ENCODE results near the gene CATSPERZ. TPM values are rescaled to one million over a fixed set of nuclear protein-coding genes. Genes with fewer than 3 reads are reported as not detected.
A peak's percentile ranks its signal among the peaks of the same experiment; 100 is the strongest.

The CATSPERZ gene
- total and polyA plus RNA-seq, 2 of the 13 experiments (the other 11 are each of a cell fraction or from before 2014, with no cell fraction given) = 0.22 to 0.48 TPM

DNA sequence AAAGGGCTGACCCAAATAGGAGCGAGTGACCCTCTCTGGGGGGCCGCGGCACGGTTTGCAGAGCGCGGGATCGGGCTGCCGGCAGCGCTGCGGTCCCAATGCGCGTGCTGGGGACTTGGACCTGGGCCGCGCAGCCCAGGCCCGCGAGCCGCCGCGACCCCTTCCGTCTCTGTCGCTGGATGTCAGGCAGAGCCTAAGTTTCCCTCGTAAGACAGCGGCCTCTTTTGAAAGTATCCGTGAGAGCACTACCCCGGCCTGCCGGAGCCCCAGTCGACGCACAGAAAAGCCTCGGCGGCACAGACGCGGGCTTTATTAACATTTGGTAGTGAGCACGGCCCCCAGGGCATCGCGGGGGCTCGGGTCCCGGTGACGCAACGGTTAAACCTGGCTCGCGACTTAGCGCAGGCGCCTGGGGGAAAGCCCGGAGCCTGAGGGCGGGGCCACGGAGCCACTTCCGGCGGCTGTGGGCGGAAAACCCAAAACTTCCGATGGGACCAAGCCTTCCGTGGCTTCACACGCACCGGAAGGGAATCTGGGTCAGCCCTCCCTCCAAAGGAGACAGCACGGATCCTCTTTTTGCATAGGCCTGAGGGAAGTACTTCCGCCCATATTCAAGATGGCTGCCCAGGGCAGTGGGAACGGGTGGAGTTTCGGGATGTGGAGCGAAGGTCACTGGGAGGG, 30.5 kb upstream of the CATSPERZ start (continued):
- no peak for TF ChIP-seq ATM (IDR thresholded peaks at IDR 0.05; ENCODE audit: borderline replicate concordance)
- peak; percentile 95 for TF ChIP-seq SP4 (CRISPR knock-in tag; IDR thresholded peaks at IDR 0.05)
- no peak for TF ChIP-seq PRPF4 (IDR thresholded peaks at IDR 0.05; ENCODE audit: low read depth, low read length, poor library complexity, severe bottlenecking)
- TF ChIP-seq SOX6 (IDR thresholded peaks at IDR 0.05) = no peak
- peak; percentile 39; the same call in 1 of the 2 replicates for TF ChIP-seq SOX6 (CRISPR knock-in tag; IDR thresholded peaks at IDR 0.05)
- 0 out of 2 replicates have a peak, but pooled peaks have one; percentile 21 for TF ChIP-seq ZNF367 (CRISPR knock-in tag; IDR thresholded peaks at IDR 0.05; ENCODE audit: borderline replicate concordance)
- TF ChIP-seq ZEB1 (IDR thresholded peaks at IDR 0.05; ENCODE audit: insufficient replicate concordance, low read depth) = no peak
- 0 out of 2 replicates have a peak, but pooled peaks have one; percentile 7 for TF ChIP-seq CCDC6 (CRISPR knock-in tag; IDR thresholded peaks at IDR 0.05)
- peak; percentile 21; the same call in 1 of the 2 replicates for TF ChIP-seq SMYD3 (CRISPR knock-in tag; IDR thresholded peaks at IDR 0.05)
- TF ChIP-seq POLR2G (IDR thresholded peaks at IDR 0.05; ENCODE audit: low read depth, low read length) = peak; percentile 70; the same call in 1 of the 2 replicates
- TF ChIP-seq NAIF1 (CRISPR knock-in tag; IDR thresholded peaks at IDR 0.05; ENCODE audit: borderline replicate concordance) = peak; percentile 100
- peak; percentile 45 for TF ChIP-seq TAF15 (IDR thresholded peaks at IDR 0.05; ENCODE audit: low read depth, low read length, poor library complexity, severe bottlenecking)
- TF ChIP-seq, protein P1, sequence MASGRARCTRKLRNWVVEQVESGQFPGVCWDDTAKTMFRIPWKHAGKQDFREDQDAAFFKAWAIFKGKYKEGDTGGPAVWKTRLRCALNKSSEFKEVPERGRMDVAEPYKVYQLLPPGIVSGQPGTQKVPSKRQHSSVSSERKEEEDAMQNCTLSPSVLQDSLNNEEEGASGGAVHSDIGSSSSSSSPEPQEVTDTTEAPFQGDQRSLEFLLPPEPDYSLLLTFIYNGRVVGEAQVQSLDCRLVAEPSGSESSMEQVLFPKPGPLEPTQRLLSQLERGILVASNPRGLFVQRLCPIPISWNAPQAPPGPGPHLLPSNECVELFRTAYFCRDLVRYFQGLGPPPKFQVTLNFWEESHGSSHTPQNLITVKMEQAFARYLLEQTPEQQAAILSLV (CRISPR knock-in tag; IDR thresholded peaks at IDR 0.05; ENCODE audit: borderline replicate concordance) = no peak
- TF ChIP-seq, protein P2, sequence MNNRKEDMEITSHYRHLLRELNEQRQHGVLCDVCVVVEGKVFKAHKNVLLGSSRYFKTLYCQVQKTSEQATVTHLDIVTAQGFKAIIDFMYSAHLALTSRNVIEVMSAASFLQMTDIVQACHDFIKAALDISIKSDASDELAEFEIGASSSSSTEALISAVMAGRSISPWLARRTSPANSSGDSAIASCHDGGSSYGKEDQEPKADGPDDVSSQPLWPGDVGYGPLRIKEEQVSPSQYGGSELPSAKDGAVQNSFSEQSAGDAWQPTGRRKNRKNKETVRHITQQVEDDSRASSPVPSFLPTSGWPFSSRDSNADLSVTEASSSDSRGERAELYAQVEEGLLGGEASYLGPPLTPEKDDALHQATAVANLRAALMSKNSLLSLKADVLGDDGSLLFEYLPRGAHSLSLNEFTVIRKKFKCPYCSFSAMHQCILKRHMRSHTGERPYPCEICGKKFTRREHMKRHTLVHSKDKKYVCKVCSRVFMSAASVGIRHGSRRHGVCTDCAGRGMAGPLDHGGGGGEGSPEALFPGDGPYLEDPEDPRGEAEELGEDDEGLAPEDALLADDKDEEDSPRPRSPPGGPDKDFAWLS (CRISPR knock-in tag; IDR thresholded peaks at IDR 0.05; ENCODE audit: borderline replicate concordance) = no peak
- peak; percentile 70 for TF ChIP-seq CREB1 (IDR thresholded peaks at IDR 0.05)
- TF ChIP-seq CREB1 (CRISPR knock-in tag; IDR thresholded peaks at IDR 0.05) = peak; percentile 93
- TF ChIP-seq ZNF331 (CRISPR knock-in tag; IDR thresholded peaks at IDR 0.05) = peak; percentile 46
- TF ChIP-seq FOXO1 (CRISPR knock-in tag; IDR thresholded peaks at IDR 0.05) = peak; percentile 9; the same call in 1 of the 2 replicates
- TF ChIP-seq, protein P3, sequence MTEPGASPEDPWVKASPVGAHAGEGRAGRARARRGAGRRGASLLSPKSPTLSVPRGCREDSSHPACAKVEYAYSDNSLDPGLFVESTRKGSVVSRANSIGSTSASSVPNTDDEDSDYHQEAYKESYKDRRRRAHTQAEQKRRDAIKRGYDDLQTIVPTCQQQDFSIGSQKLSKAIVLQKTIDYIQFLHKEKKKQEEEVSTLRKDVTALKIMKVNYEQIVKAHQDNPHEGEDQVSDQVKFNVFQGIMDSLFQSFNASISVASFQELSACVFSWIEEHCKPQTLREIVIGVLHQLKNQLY (CRISPR knock-in tag; IDR thresholded peaks at IDR 0.05) = peak; percentile 26; the same call in 1 of the 2 replicates
- TF ChIP-seq TAF1 (CRISPR knock-in tag; IDR thresholded peaks at IDR 0.05) = no peak
- no peak for TF ChIP-seq ZNF138 (CRISPR knock-in tag; IDR thresholded peaks at IDR 0.05; ENCODE audit: low read depth)
- TF ChIP-seq SETDB1 (CRISPR knock-in tag; IDR thresholded peaks at IDR 0.05; ENCODE audit: borderline replicate concordance) = no peak
- no peak for TF ChIP-seq POLR2A (IDR thresholded peaks at IDR 0.05; ENCODE audit: insufficient read depth in 1 of 2, low read depth in 2 of 2, low read length in 2 of 2)
- TF ChIP-seq FLYWCH1 (CRISPR knock-in tag; IDR thresholded peaks at IDR 0.05) = no peak
- TF ChIP-seq, protein P4, sequence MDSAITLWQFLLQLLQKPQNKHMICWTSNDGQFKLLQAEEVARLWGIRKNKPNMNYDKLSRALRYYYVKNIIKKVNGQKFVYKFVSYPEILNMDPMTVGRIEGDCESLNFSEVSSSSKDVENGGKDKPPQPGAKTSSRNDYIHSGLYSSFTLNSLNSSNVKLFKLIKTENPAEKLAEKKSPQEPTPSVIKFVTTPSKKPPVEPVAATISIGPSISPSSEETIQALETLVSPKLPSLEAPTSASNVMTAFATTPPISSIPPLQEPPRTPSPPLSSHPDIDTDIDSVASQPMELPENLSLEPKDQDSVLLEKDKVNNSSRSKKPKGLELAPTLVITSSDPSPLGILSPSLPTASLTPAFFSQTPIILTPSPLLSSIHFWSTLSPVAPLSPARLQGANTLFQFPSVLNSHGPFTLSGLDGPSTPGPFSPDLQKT (CRISPR knock-in tag; IDR thresholded peaks at IDR 0.05; ENCODE audit: borderline replicate concordance) = no peak; the same call in 1 of the 2 replicates
- no peak; the same call in none of the 2 replicates for TF ChIP-seq ZNF547 (CRISPR knock-in tag; IDR thresholded peaks at IDR 0.05)
- TF ChIP-seq EEA1 (CRISPR knock-in tag; IDR thresholded peaks at IDR 0.05; ENCODE audit: borderline replicate concordance) = 0 out of 2 replicates have a peak, but pooled peaks have one; percentile 63

Measured in HepG2 (cell line).